A549 (cell line): ENCODE results near the gene CACNA1S. TPM values are rescaled to one million over a fixed set of nuclear protein-coding genes. Genes with fewer than 3 reads are reported as not detected.
A peak's percentile ranks its signal among the peaks of the same experiment; 100 is the strongest.

Source experiments
- ATAC-seq, 2 experiments: fragments of 200-7000 bp in 1 of 2; fragments of >200 bp in 1 of 2; cut with Nextera tagmentation in 1 of 2; cut with Tn5 transposase in 1 of 2; 3 replicates each; pipeline versions ENCODE4 v1.8.0 to v1.9.1; 2018 to 2020; ENCODE audit warnings: mild to moderate bottlenecking in 1 of 2, moderate library complexity in 1 of 2
- CTCF ChIA-PET: fragments of 300-600 bp; sonication (Branson Sonifier 250); formaldehyde crosslinking; extraction: SDS; loops from one replicate; lab custom pipeline; 2021; ENCODE audit warnings: antibody characterized with exemption, inconsistent platforms; lab: Yijun Ruan, JAX
- POLR2A ChIA-PET: fragments of 350-600 bp; formaldehyde crosslinking; extraction: SDS; loops from one replicate; lab custom pipeline; 2021; ENCODE audit warnings: antibody characterized with exemption, inconsistent platforms; lab: Yijun Ruan, JAX
- DNase-seq, 2 experiments: peaks; one replicate each; pipeline versions ENCODE4 v3.0.0 to v3.0.0-alpha.2; 2011 to 2016; ENCODE audit warnings: low read depth in 1 of 2, low spot score in 1 of 2
- FAIRE-seq: peaks from 2 replicates; lab custom pipeline; 2011; peaks lifted over from hg19 to GRCh38; lab: Jason Lieb, UNC
- H3K27ac ChIP-seq, 2 experiments: fragments of >200 bp; sonication (Bioruptor Twin); formaldehyde crosslinking; 3 replicates each; pipeline ENCODE4 v1.5.1; 2016 to 2017
- H3K4me1 ChIP-seq: fragments of >200 bp; sonication (Bioruptor Twin); formaldehyde crosslinking; 3 replicates; pipeline ENCODE4 v1.6.1; 2016
- H3K4me2 ChIP-seq: fragments of >200 bp; sonication (Bioruptor Twin); formaldehyde crosslinking; 3 replicates; pipeline ENCODE4 v1.6.1; 2016
- H3K4me3 ChIP-seq: fragments of >200 bp; sonication (Bioruptor Twin); formaldehyde crosslinking; 3 replicates; pipeline ENCODE4 v1.5.1; 2016
- H3K9me3 ChIP-seq: fragments of >200 bp; sonication (Bioruptor Twin); formaldehyde crosslinking; 3 replicates; pipeline ENCODE4 v1.6.1; 2016
- CBX2 ChIP-seq: fragments of 200-600 bp; sonication (generic); IDR thresholded peaks from 2 replicates; pipeline ENCODE4 v1.6.1; 2016; ENCODE audit warnings: low read depth, mild to moderate bottlenecking, borderline replicate concordance
- CEBPB ChIP-seq, 2 experiments: fragments of >200 bp in 1 of 2; sonication (Bioruptor Twin) in 1 of 2; formaldehyde crosslinking in 1 of 2; IDR thresholded peaks; 2 replicates each; pipeline ENCODE4 v1.6.1; 2012 to 2016
- EHMT2 ChIP-seq: fragments of 200-600 bp; sonication (generic); IDR thresholded peaks from 2 replicates; pipeline ENCODE4 v1.6.1; 2016; ENCODE audit warnings: antibody characterized with exemption, low read depth, mild to moderate bottlenecking, moderate library complexity
- FOSB ChIP-seq: fragments of 250-450 bp; sonication (Bioruptor Pico); IDR thresholded peaks from 2 replicates; pipeline ENCODE4 v1.5.0; 2020; ENCODE audit warnings: mild to moderate bottlenecking, moderate library complexity
- FOSL2 ChIP-seq, 2 experiments: fragments of 450-650 bp in 1 of 2; fragments of >200 bp in 1 of 2; sonication (Bioruptor Twin) in 1 of 2; formaldehyde crosslinking; IDR thresholded peaks; 2 replicates each; pipeline versions ENCODE4 v1.5.0 to v1.6.1; 2016 to 2020; ENCODE audit warnings: mild to moderate bottlenecking in 1 of 2, moderate library complexity in 1 of 2
- HDAC2 ChIP-seq: fragments of 200-600 bp; sonication (generic); IDR thresholded peaks from 2 replicates; pipeline ENCODE4 v1.6.1; 2016
- HOXB13 ChIP-seq: fragments of 250-450 bp; sonication (Bioruptor Pico); IDR thresholded peaks from 2 replicates; pipeline ENCODE4 v1.5.0; 2020; ENCODE audit warnings: low read depth, mild to moderate bottlenecking, moderate library complexity
- HOXB5 ChIP-seq: fragments of 250-450 bp; sonication (Bioruptor Pico); IDR thresholded peaks from 2 replicates; pipeline ENCODE4 v1.5.0; 2020; ENCODE audit warnings: mild to moderate bottlenecking, moderate library complexity
- JUN ChIP-seq, 2 experiments: fragments of >200 bp; sonication (Bioruptor Twin); formaldehyde crosslinking; IDR thresholded peaks; 2 replicates in 1 of 2; 3 replicates in 1 of 2; pipeline ENCODE4 v1.6.1; 2016 to 2017
- KDM5A ChIP-seq: fragments of 200-600 bp; sonication (generic); IDR thresholded peaks from 2 replicates; pipeline ENCODE4 v1.6.1; 2016; ENCODE audit warnings: antibody characterized with exemption, mild to moderate bottlenecking
- MYC ChIP-seq: IDR thresholded peaks from 2 replicates; pipeline ENCODE4 v1.6.1; 2012; ENCODE audit warnings: mild to moderate bottlenecking, inconsistent platforms, low read length, improper control_type of control experiment, borderline replicate concordance
- NFE2L2 ChIP-seq: fragments of 150-350 bp; conservative IDR thresholded peaks from 2 replicates; pipeline ENCODE4 v1.6.1; 2014; ENCODE audit warnings: low read length
- PHF8 ChIP-seq: fragments of 200-600 bp; sonication (generic); IDR thresholded peaks from 2 replicates; pipeline ENCODE4 v1.6.1; 2016; ENCODE audit warnings: low read depth, mild to moderate bottlenecking, antibody characterized with exemption, moderate library complexity, borderline replicate concordance
- RAD21 ChIP-seq, 2 experiments: fragments of >200 bp in 1 of 2; sonication (Bioruptor Twin) in 1 of 2; formaldehyde crosslinking in 1 of 2; IDR thresholded peaks in 1 of 2; conservative IDR thresholded peaks in 1 of 2; 2 replicates in 1 of 2; 3 replicates in 1 of 2; pipeline ENCODE4 v1.6.1; 2012 to 2018; ENCODE audit warnings: inconsistent platforms in 1 of 2
- RARB ChIP-seq: fragments of 250-450 bp; sonication (Bioruptor Pico); IDR thresholded peaks from 2 replicates; pipeline ENCODE4 v1.8.0; 2021; ENCODE audit warnings: mild to moderate bottlenecking, moderate library complexity
- RNF2 ChIP-seq: fragments of 200-600 bp; sonication (generic); IDR thresholded peaks from 2 replicates; pipeline ENCODE4 v1.6.1; 2016; ENCODE audit warnings: low read depth, mild to moderate bottlenecking, antibody characterized with exemption, moderate library complexity, borderline replicate concordance
- SMC3 ChIP-seq: fragments of >200 bp; sonication (Bioruptor Twin); formaldehyde crosslinking; IDR thresholded peaks from 3 replicates; pipeline ENCODE4 v1.6.1; 2018; ENCODE audit warnings: inconsistent platforms
- TP53 ChIP-seq: fragments of 250-450 bp; sonication (Bioruptor Pico); IDR thresholded peaks from 2 replicates; pipeline ENCODE4 v1.5.0; 2021; ENCODE audit warnings: mild to moderate bottlenecking, moderate library complexity
- ZSCAN20 ChIP-seq: fragments of 250-450 bp; sonication (Bioruptor Pico); IDR thresholded peaks from 2 replicates; pipeline ENCODE4 v1.8.0; 2022; ENCODE audit warnings: mild to moderate bottlenecking, moderate library complexity
- WGBS: methylation state at CpG from one replicate; pipeline ENCODE4 v1.1.6; 2017; ENCODE audit errors: missing lambda C conversion rate; 5-methylcytosine and 5-hydroxymethylcytosine counted together
- polyA plus RNA-seq, 4 experiments: library from polyadenylated mRNA; depleted of rRNA in 3 of 4; stranded (reverse); fragments of >200 nt; fragmentation: RNase III in 1 of 4; extraction: RNeasy Plus Mini Kit Qiagen cat#74134 plus additional on column Dnase treatment in 1 of 4; gene quantifications; 2 replicates in 3 of 4; 3 replicates in 1 of 4; pipeline ENCODE4 v1.2.3, GENCODE V29; 2011 to 2017
- TF ChIP-seq, protein P1 (sequence below): IDR thresholded peaks from 2 replicates; pipeline ENCODE4 v1.6.1; 2012
- TF ChIP-seq, protein P2 (sequence below): fragments of >200 bp; sonication (Bioruptor Twin); formaldehyde crosslinking; IDR thresholded peaks from 3 replicates; pipeline ENCODE4 v1.6.1; 2016
- TF ChIP-seq, protein P3 (sequence below): fragments of 250-450 bp; sonication (Bioruptor Pico); IDR thresholded peaks from 2 replicates; pipeline ENCODE4 v1.5.0; 2020; ENCODE audit warnings: low read depth, mild to moderate bottlenecking, moderate library complexity
- TF ChIP-seq, protein P4 (sequence below): fragments of >200 bp; sonication (Bioruptor Twin); formaldehyde crosslinking; IDR thresholded peaks from 3 replicates; pipeline ENCODE4 v1.5.1; 2016

Gene CACNA1S
- polyA plus RNA-seq, 2 of the 4 experiments (the other 2 are of a cell fraction) = 0.01 TPM; not detected in 1

DNA sequence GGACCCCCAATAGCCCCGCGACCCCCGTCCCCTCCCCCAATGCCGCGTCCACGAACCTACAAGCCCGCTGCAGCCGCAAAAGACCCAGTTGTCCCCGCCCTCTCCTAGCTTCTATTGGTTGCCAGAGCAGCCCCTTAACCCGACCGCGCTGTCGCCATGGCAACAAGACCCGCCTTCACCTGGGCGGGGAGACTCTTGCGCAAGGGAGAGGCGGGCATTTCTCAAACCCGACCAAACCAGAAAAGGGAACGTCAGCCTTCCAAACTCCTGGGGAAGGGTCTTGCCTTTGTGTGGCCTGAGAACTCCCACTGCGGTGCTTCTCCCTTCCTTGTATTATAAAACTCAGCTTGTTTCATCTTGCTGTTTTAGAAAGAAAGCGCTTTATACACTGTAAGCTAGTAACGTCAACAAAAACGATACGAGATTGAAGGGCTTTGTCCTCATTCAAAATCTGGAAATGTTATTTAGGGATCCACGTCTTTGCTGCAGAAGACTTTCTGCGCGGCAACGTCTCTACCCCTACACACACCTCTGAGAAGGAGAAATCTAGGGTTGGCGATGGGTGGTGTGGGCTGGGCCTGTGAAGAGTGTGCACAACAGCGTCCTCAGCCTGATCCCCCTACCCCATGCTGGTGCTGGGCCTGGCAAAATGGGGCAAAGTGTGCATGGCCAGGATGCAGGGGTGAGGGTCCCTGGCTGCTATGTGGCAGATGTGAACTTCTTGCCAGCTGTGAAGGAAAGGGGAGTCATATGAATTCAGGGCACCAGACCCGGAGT, 42.4 kb upstream of the CACNA1S start, which contains the start of gene TMEM9 (continued):
- TF ChIP-seq HDAC2 (no peak), MYC (no peak), FOSB (CRISPR knock-in tag) (no peak), RAD21 (conservative IDR thresholded peaks at IDR 0.05 in 1 of 2, IDR thresholded peaks at IDR 0.05 in 1 of 2) (no peak), CEBPB (IDR thresholded peaks at IDR 0.05) (peak; percentile 97 to 100), RARB (CRISPR knock-in tag) (no peak), CBX2 (no peak)
- TF ChIP-seq, protein P1, sequence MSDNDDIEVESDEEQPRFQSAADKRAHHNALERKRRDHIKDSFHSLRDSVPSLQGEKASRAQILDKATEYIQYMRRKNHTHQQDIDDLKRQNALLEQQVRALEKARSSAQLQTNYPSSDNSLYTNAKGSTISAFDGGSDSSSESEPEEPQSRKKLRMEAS = no peak

DNA sequence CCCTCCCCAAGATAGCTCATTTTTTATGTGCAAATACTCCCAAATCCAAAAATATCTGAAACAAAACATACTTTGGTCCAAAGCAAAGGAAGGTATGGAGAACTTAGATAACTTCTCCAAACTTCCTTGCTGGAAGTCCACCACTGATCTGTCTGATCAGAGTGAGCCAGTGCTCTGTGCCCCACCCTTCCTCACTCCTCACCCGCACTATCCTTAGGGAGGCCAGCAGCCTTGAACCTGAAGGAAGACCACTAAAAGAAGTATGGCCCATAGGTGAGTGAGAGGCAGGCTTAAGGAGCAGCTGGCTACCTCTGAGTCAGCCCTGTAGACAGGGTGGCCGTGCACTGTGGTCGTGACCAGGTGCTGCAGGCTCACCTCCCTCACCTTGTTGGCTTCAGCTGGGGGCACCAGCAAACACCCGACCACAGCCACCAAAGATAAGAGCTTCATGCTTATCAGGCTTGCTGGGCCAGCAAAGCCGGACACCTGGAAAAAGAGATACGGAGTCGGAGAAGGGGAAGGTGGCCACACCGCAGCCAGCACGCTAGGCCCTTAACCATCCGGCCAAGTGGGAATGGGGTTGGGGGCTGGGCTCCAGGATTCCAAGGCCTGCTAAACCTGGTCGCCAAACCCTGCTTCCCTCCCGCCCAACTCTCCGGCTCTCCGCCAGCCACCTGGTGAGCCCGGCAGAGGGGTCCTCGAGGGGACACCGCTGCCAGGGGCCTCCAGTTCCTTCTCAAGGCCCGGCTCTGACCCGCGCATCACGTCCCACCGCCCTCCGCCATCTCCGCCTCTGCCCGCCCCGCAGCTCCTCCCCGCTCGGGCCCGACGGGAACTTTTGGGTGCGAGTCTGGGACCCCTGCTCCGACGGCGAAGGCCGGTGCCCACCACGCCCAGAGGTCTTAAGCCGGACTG, 41.5 kb upstream of the CACNA1S start:
- no peaks in the 10 kb centered on the region for H3K9me3 ChIP-seq
- CTCF ChIA-PET = interaction anchor here (0.6 to 11.5 kb wide), 15 partner anchors 9 to 110 kb away, joined by 3 to 112 read pairs (median 4); partner anchors contain the start of gene ASCL5
- POLR2A ChIA-PET = interaction anchor here (0.6 to 1.3 kb wide), 4 partner anchors 10 to 16 kb away, joined by 3 to 5 read pairs (median 5); no protein-coding TSS in a partner anchor
- TF ChIP-seq JUN (IDR thresholded peaks at IDR 0.05) (peak in 1 of 2 experiments; percentile 28; a peak in 1 of 5 replicates), NFE2L2 (no peak), FOSL2 (IDR thresholded peaks at IDR 0.05) (no peak), FOSL2 (CRISPR knock-in tag; IDR thresholded peaks at IDR 0.05) (no peak), RNF2 (no peak), ZSCAN20 (CRISPR knock-in tag) (no peak), HOXB5 (CRISPR knock-in tag) (no peak), KDM5A (no peak), PHF8 (peak; percentile 81; the same call in 1 of the 2 replicates), CBX2 (no peak)
- TF ChIP-seq, protein P2, sequence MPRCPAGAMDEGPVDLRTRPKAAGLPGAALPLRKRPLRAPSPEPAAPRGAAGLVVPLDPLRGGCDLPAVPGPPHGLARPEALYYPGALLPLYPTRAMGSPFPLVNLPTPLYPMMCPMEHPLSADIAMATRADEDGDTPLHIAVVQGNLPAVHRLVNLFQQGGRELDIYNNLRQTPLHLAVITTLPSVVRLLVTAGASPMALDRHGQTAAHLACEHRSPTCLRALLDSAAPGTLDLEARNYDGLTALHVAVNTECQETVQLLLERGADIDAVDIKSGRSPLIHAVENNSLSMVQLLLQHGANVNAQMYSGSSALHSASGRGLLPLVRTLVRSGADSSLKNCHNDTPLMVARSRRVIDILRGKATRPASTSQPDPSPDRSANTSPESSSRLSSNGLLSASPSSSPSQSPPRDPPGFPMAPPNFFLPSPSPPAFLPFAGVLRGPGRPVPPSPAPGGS = no peak
- H3K4me3 ChIP-seq = peak overlapping the region; percentile 95
- FAIRE-seq (no peak), DNase-seq (peak in 1 of 2 experiments; percentile 83), ATAC-seq (peak; percentile 89 to 94)
- H3K4me2 ChIP-seq = peak overlapping the region; percentile 94
- H3K27ac ChIP-seq = peak overlapping the region; percentile 91 to 97
- 8% methylated on average over 13 of the region's 37 CpGs for WGBS
- H3K4me1 ChIP-seq = peaks cover 7% of the 10 kb centered on the region

- 36% methylated on average over 4 of the region's 4 CpGs for WGBS
- no peak for FAIRE-seq
- no peak overlapping the region for H3K4me2 ChIP-seq
- no peak overlapping the region for H3K4me3 ChIP-seq
- POLR2A ChIA-PET = interaction anchor here (0.7 kb wide), 1 partner anchor 42 kb away, joined by 3 read pairs; no protein-coding TSS in a partner anchor
- TF ChIP-seq RAD21 (conservative IDR thresholded peaks at IDR 0.05 in 1 of 2, IDR thresholded peaks at IDR 0.05 in 1 of 2) (peak; percentile 49 to 61), EHMT2 (no peak), JUN (IDR thresholded peaks at IDR 0.05) (no peak), RARB (CRISPR knock-in tag) (no peak), TP53 (CRISPR knock-in tag) (no peak), HOXB13 (CRISPR knock-in tag) (no peak), ZSCAN20 (CRISPR knock-in tag) (no peak), SMC3 (peak; percentile 78)
- TF ChIP-seq, protein P3, sequence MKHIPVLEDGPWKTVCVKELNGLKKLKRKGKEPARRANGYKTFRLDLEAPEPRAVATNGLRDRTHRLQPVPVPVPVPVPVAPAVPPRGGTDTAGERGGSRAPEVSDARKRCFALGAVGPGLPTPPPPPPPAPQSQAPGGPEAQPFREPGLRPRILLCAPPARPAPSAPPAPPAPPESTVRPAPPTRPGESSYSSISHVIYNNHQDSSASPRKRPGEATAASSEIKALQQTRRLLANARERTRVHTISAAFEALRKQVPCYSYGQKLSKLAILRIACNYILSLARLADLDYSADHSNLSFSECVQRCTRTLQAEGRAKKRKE = no peak
- TF ChIP-seq, protein P4, sequence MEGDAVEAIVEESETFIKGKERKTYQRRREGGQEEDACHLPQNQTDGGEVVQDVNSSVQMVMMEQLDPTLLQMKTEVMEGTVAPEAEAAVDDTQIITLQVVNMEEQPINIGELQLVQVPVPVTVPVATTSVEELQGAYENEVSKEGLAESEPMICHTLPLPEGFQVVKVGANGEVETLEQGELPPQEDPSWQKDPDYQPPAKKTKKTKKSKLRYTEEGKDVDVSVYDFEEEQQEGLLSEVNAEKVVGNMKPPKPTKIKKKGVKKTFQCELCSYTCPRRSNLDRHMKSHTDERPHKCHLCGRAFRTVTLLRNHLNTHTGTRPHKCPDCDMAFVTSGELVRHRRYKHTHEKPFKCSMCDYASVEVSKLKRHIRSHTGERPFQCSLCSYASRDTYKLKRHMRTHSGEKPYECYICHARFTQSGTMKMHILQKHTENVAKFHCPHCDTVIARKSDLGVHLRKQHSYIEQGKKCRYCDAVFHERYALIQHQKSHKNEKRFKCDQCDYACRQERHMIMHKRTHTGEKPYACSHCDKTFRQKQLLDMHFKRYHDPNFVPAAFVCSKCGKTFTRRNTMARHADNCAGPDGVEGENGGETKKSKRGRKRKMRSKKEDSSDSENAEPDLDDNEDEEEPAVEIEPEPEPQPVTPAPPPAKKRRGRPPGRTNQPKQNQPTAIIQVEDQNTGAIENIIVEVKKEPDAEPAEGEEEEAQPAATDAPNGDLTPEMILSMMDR = peak; percentile 78
- CTCF ChIA-PET = interaction anchor here (0.6 to 11.5 kb wide), 20 partner anchors 9 to 567 kb away, joined by 3 to 112 read pairs (median 11); no protein-coding TSS in a partner anchor
- H3K27ac ChIP-seq = no peak overlapping the region
- H3K4me1 ChIP-seq = peaks cover 7% of the 10 kb centered on the region
- peak; percentile 54 to 65; a peak in 5 of 6 replicates for ATAC-seq
- H3K9me3 ChIP-seq = no peaks in the 10 kb centered on the region
- DNase-seq = peak; percentile 64 to 85
These were observed 37.2 kb upstream of the CACNA1S start for GRCh38 chr1:201149400-201149799.
